PC-3 (cell line): Measurements from ENCODE around the gene TRIOBP. TPM values are rescaled to one million over a fixed set of nuclear protein-coding genes. Genes with fewer than 3 reads are reported as not detected.

Source experiments
- ATAC-seq: fragments of 200-7000 bp; cut with Tn5 transposase; 2 replicates; pipeline ENCODE4 v1.9.1; 2020; ENCODE audit warnings: mild to moderate bottlenecking, moderate library complexity
- BruUV-seq: library from RNA; stranded (reverse); fragments of 400-500 nt; replicated peaks from 2 replicates; lab custom pipeline; 2021; lab: Mats Ljungman, UMichigan
- CTCF ChIA-PET: fragments of 300-600 bp; sonication (Branson Sonifier 250); formaldehyde crosslinking; loops from one replicate; lab custom pipeline; 2022; ENCODE audit warnings: antibody characterized with exemption; lab: Charles Lee
- POLR2A ChIA-PET: fragments of 300-600 bp; sonication (Branson Sonifier 250); formaldehyde crosslinking; loops from one replicate; lab custom pipeline; 2022; ENCODE audit warnings: antibody characterized with exemption; ENCODE audit not compliant: unreplicated experiment; lab: Charles Lee
- DNase-seq: peaks from one replicate; pipeline ENCODE4 v3.0.0-alpha.2; 2015
- H2AFZ ChIP-seq: fragments of 300-600 bp; sonication (generic); 2 replicates; pipeline ENCODE4 v1.6.0; 2016; ENCODE audit warnings: antibody characterized with exemption, low read length
- H3F3A ChIP-seq: fragments of 300-600 bp; sonication (generic); one replicate; pipeline ENCODE4 v1.6.0; 2017; ENCODE audit warnings: antibody characterized with exemption, low read length, control low read depth, mild to moderate bottlenecking; ENCODE audit not compliant: unreplicated experiment
- H3K27ac ChIP-seq: fragments of 300-600 bp; sonication (generic); 2 replicates; pipeline ENCODE4 v1.5.1; 2016; ENCODE audit warnings: mild to moderate bottlenecking, low read length
- H3K27me3 ChIP-seq: fragments of 300-600 bp; sonication (generic); 2 replicates; pipeline ENCODE4 v1.6.1; 2016; ENCODE audit warnings: low read length, mixed read lengths
- H3K36me3 ChIP-seq: fragments of 300-600 bp; sonication (generic); 2 replicates; pipeline ENCODE4 v1.6.1; 2016; ENCODE audit warnings: low read depth, mixed run types, low read length, mixed read lengths
- H3K4me1 ChIP-seq: fragments of 300-600 bp; sonication (generic); 2 replicates; pipeline ENCODE4 v1.5.1; 2016; ENCODE audit warnings: low read length; ENCODE audit not compliant: insufficient read depth
- H3K4me2 ChIP-seq: fragments of 300-600 bp; sonication (generic); 2 replicates; pipeline ENCODE4 v1.6.0; 2016; ENCODE audit warnings: low read length
- H3K4me3 ChIP-seq: fragments of 300-600 bp; sonication (generic); 2 replicates; pipeline ENCODE4 v1.5.1; 2016; ENCODE audit warnings: mild to moderate bottlenecking, low read length, mixed read lengths
- H3K79me2 ChIP-seq: fragments of 300-600 bp; sonication (generic); 2 replicates; pipeline ENCODE4 v1.6.1; 2017; ENCODE audit warnings: low read length, mixed read lengths
- H3K9ac ChIP-seq: fragments of 300-600 bp; sonication (generic); 2 replicates; pipeline ENCODE4 v1.6.0; 2016; ENCODE audit warnings: mild to moderate bottlenecking, low read length
- H3K9me2 ChIP-seq: fragments of 300-600 bp; sonication (generic); replicated peaks from 2 replicates; pipeline ENCODE4 v1.6.1; 2016; ENCODE audit warnings: mixed run types, low read length, mixed read lengths
- H3K9me3 ChIP-seq: fragments of 300-600 bp; sonication (generic); 2 replicates; pipeline ENCODE4 v1.6.1; 2016; ENCODE audit warnings: low read length, mixed read lengths
- H4K20me1 ChIP-seq: fragments of 300-600 bp; sonication (generic); 2 replicates; pipeline ENCODE4 v1.6.1; 2016; ENCODE audit warnings: low read length, mixed read lengths
- CTCF ChIP-seq: fragments of 300-600 bp; sonication (generic); conservative IDR thresholded peaks from 2 replicates; pipeline ENCODE4 v1.5.1; 2017; ENCODE audit warnings: antibody characterized with exemption, low read depth, mild to moderate bottlenecking, low read length
- EZH2 ChIP-seq: fragments of 300-600 bp; sonication (generic); IDR thresholded peaks from one replicate; pipeline ENCODE4 v1.6.1; 2017; ENCODE audit warnings: antibody characterized with exemption, mild to moderate bottlenecking, low read length; ENCODE audit not compliant: unreplicated experiment
- EZH2phosphoT487 ChIP-seq: fragments of 300-600 bp; sonication (generic); IDR thresholded peaks from 2 replicates; pipeline ENCODE4 v1.6.1; 2018; ENCODE audit warnings: mild to moderate bottlenecking, antibody characterized with exemption, low read length, borderline replicate concordance
- intact Hi-C: fragments of 100-400 bp; cut with micrococcal nuclease; formaldehyde crosslinking; loops from 2 replicates; pipeline ENCODE4 v1.9.0; 2023
- total RNA-seq: library from RNA; depleted of rRNA; stranded (reverse); fragments of >200 nt; gene quantifications from 2 replicates; pipeline ENCODE4 v1.2.3, GENCODE V29; 2014

The TRIOBP gene
- total RNA-seq, 1 experiment from 2014 or later = 64.5 TPM

DNA sequence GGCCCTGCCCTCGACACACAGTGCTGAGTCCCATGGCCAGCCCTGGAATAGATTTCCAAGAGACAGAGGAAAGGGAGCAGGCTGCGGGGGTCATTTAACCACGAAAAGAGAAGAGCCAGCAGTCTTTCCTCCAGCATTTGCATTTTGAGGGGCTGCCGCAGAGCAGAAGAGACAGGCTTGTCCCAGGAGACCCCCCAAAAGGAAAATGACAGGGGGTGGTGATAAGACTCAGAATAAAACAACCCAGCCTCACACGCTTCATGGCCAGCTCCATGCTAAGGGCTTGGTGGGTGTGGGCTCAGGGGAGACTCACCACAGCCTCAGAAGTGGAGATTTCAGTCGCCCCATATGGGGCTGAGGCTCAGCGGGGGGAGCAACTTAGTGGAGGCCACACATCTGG lies 16.9 kb downstream of the TRIOBP start:
- Histone ChIP-seq H3F3A (no peaks in the 10 kb centered on the region), H3K4me1 (peaks cover 8% of the 10 kb centered on the region; the same call in 1 of the 2 replicates), H3K27me3 (no peaks in the 10 kb centered on the region), H3K27ac (no peak overlapping the region), H3K36me3 (no peaks in the 10 kb centered on the region), H2AFZ (no peak overlapping the region), H3K4me2 (no peak overlapping the region), H3K79me2 (no peaks in the 10 kb centered on the region), H3K4me3 (no peak overlapping the region), H4K20me1 (no peaks in the 10 kb centered on the region), H3K9me2 (no peaks in the 10 kb centered on the region), H3K9ac (no peak overlapping the region), H3K9me3 (no peaks in the 10 kb centered on the region)
- intact Hi-C loops = no loop called here
- TF ChIP-seq EZH2phosphoT487 (no peak), EZH2 (no peak), CTCF (no peak)
- no peak for DNase-seq
- no TSS peak for BruUV-seq
- POLR2A ChIA-PET = interaction anchor here (0.6 kb wide), 1 partner anchor 105 kb away, joined by 3 read pairs; no protein-coding TSS in a partner anchor
- CTCF ChIA-PET = no interaction called here
- no peak for ATAC-seq

GRCh38 chr22:37714634-37715033 lies 17.8 kb downstream of the TRIOBP start:
- no TSS peak for BruUV-seq
- TF ChIP-seq EZH2 (no peak), CTCF (no peak), EZH2phosphoT487 (no peak)
- no peaks in the 10 kb centered on the region for H3K36me3 ChIP-seq
- ChIA-PET POLR2A (interaction anchor here (0.6 kb wide), 1 partner anchor 106 kb away, joined by 3 read pairs; no protein-coding TSS in a partner anchor), CTCF (no interaction called here)
- H3K79me2 ChIP-seq = no peaks in the 10 kb centered on the region
- peaks cover 8% of the 10 kb centered on the region; the same call in 1 of the 2 replicates for H3K4me1 ChIP-seq
- no peaks in the 10 kb centered on the region for H3K27me3 ChIP-seq
- intact Hi-C loops = no loop called here
- no peaks in the 10 kb centered on the region for H3K9me2 ChIP-seq
- ATAC-seq (no peak), DNase-seq (no peak)
- H2AFZ ChIP-seq = no peak overlapping the region
- H3K9me3 ChIP-seq = no peaks in the 10 kb centered on the region
- H3K27ac ChIP-seq = no peak overlapping the region
- no peak overlapping the region for H3K4me2 ChIP-seq
- H3F3A ChIP-seq = no peaks in the 10 kb centered on the region
- H3K4me3 ChIP-seq = no peak overlapping the region
- H4K20me1 ChIP-seq = no peaks in the 10 kb centered on the region
- H3K9ac ChIP-seq = no peak overlapping the region

DNA sequence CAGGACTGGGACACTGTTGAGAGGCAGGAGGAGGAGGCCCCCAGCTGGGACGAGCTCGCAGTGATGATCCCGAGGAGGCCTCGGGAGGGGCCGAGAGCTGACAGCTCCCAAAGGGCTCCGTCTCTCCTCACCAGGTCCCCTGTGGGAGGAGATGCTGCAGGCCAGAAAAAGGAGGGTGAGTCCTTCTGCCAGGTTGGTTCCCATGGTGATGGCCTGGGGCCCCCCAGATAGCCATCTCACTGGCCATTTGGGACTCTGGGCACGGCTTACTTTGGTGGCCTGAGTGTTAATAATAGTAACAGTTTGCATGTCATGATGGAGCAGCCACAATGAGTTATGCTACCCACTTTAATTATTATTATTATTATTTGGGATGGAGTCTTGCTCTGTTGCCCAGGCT lies 18.9 kb downstream of the TRIOBP start:
- Histone ChIP-seq H3K9me2 (no peaks in the 10 kb centered on the region), H3K36me3 (no peaks in the 10 kb centered on the region), H3K4me1 (peaks cover 4% of the 10 kb centered on the region; the same call in 1 of the 2 replicates), H3K4me2 (no peak overlapping the region), H2AFZ (no peak overlapping the region), H3K9me3 (no peaks in the 10 kb centered on the region), H3F3A (no peaks in the 10 kb centered on the region), H3K27ac (no peak overlapping the region), H3K4me3 (no peak overlapping the region), H3K27me3 (no peaks in the 10 kb centered on the region), H3K9ac (no peak overlapping the region), H4K20me1 (no peaks in the 10 kb centered on the region), H3K79me2 (no peaks in the 10 kb centered on the region)
- BruUV-seq = no TSS peak
- intact Hi-C loops = no loop called here
- no peak for DNase-seq
- ChIA-PET POLR2A (no interaction called here), CTCF (no interaction called here)
- ATAC-seq = no peak
- TF ChIP-seq CTCF = no peak
- TF ChIP-seq EZH2 = no peak
- no peak for TF ChIP-seq EZH2phosphoT487
